Fibroblast of mammary gland (primary cell): ENCODE data around the gene SETMAR.

ENCODE experiments used
- DNase-seq: peaks from one replicate; pipeline ENCODE4 v3.0.0-alpha.2; 2010; ENCODE audit warnings: low read depth
- H3K4me3 ChIP-seq: 2 replicates; pipeline ENCODE4 v1.5.1; 2011; ENCODE audit warnings: low read depth, mild to moderate bottlenecking, low read length, moderate library complexity; ENCODE audit not compliant: control insufficient read depth
- TF ChIP-seq, protein P1 (sequence below): conservative IDR thresholded peaks from 2 replicates; pipeline ENCODE4 v1.5.1; 2011; ENCODE audit warnings: low read depth, low read length, inconsistent platforms; ENCODE audit not compliant: control insufficient read depth, insufficient read depth

SETMAR gene

GRCh38 chr3:4343258-4343657 lies 40.1 kb downstream of the SETMAR start:
- H3K4me3 ChIP-seq, result no peak overlapping the region
- peak; percentile 56 for DNase-seq
- TF ChIP-seq, protein P1, sequence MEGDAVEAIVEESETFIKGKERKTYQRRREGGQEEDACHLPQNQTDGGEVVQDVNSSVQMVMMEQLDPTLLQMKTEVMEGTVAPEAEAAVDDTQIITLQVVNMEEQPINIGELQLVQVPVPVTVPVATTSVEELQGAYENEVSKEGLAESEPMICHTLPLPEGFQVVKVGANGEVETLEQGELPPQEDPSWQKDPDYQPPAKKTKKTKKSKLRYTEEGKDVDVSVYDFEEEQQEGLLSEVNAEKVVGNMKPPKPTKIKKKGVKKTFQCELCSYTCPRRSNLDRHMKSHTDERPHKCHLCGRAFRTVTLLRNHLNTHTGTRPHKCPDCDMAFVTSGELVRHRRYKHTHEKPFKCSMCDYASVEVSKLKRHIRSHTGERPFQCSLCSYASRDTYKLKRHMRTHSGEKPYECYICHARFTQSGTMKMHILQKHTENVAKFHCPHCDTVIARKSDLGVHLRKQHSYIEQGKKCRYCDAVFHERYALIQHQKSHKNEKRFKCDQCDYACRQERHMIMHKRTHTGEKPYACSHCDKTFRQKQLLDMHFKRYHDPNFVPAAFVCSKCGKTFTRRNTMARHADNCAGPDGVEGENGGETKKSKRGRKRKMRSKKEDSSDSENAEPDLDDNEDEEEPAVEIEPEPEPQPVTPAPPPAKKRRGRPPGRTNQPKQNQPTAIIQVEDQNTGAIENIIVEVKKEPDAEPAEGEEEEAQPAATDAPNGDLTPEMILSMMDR, result no peak

DNA sequence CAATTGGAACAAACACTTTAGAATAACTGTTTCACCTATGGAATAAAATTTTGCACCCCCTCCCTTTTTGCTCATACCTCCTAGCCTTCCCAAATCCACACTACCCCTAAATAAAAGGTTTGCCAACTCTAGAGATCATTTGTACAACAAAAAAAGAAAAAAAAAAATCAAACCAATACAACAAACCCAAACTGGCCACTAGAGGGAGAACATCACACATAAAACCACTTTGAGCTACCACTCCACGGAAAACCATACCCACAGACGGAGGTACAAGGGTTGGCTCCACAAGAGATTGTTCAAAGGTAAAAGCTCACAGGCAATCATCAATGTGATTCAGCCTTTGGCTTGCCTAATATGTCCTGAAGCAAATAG lies 47.6 kb downstream of the SETMAR start:
- DNase-seq, result peak; percentile 78
- peak overlapping the region; percentile 34 for H3K4me3 ChIP-seq
- TF ChIP-seq, protein P1, result peak; percentile 75

DNA sequence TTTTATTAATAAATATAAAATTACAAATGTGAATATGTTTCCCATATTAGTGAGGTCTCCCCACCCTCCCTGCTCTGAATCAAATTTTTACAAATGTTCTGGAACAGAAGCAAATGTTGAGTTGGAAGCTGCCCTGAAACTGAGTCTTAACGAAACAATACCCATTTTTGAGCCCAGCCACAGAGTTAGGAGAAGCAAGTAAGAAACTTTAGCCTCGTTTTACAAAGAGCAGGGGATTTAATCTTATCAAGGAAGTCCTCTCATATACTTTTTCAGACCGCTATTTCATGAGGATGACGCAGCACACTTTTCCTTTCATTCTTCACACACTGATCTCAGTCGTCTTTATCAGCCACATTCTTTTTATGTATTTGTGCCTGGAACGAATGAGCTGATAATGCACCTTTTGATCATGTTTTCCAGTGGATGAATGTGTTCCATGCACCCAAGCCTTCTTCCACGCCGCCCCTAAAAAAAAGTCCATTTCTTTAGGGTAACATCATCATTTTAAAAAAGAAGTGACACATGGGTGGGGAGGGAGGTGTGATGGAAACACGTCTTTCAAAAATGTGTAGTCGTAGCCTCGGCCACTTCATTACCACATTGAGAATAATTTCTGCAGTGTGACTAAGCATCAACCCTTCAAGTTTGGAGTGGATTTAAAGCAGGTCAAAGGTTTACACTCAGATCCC lies 48.1 kb downstream of the SETMAR start:
- TF ChIP-seq, protein P1, result no peak
- peak; percentile 44 for DNase-seq
- peak overlapping the region; percentile 34 for H3K4me3 ChIP-seq

DNA sequence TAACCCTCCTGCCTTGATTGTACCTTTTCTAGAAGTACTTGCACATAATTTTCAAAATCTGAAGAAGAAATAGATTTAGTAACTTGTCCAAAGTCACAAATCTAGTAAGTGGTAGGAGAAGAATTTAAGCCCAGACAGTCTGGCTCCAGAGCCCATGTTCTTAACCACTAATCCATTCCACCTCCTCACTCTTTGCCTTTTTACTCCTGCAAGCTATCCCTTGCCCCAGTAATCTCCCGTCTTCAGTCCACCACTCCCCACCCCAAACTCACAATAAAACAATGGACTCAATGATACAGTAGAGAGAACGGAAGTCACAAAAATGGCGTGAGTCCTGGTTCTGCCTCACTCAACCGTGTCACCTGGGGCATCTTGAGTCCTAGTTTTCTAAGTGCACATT lies 48.7 kb downstream of the SETMAR start:
- TF ChIP-seq, protein P1, result no peak
- no peak overlapping the region for H3K4me3 ChIP-seq
- no peak for DNase-seq

GRCh38 chr3:4355401-4356219 lies 52.4 kb downstream of the SETMAR start:
- TF ChIP-seq, protein P1, result no peak
- H3K4me3 ChIP-seq, result no peak overlapping the region
- DNase-seq, result no peak

DNA sequence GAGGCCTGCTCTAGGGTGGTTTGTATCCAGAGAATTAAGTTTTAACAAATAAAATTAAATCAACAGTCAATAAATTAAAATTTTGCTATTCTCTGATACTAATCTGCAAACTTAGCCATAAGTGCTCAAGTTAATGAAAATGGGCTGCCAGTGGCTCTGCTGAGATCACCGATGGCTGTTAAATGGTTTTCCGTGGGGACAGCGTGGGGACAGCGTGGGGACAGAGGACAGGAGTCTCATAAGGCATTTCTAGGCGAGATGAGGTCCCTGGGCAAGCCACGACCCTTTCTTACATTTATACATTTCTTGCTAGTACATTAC lies 53.0 kb downstream of the SETMAR start:
- no peak overlapping the region for H3K4me3 ChIP-seq
- TF ChIP-seq, protein P1, result no peak
- DNase-seq, result no peak
